HCT116 (cell line): ENCODE measurements around the gene CISTR. TPM values are rescaled to one million over a fixed set of nuclear protein-coding genes. Genes with fewer than 3 reads are reported as not detected.

Experiments used
- ATAC-seq: fragments of 200-7000 bp; cut with Tn5 transposase; 2 replicates; pipeline ENCODE4 v1.9.1; 2020; ENCODE audit warnings: mild to moderate bottlenecking, moderate library complexity
- BruUV-seq: library from RNA; stranded (reverse); fragments of 400-500 nt; replicated peaks from 2 replicates; lab custom pipeline; 2021; lab: Mats Ljungman, UMichigan
- CTCF ChIA-PET: fragments of 300-600 bp; sonication (Branson Sonifier 250); formaldehyde crosslinking; loops from one replicate; lab custom pipeline; 2021; ENCODE audit warnings: antibody characterized with exemption; lab: Charles Lee
- POLR2A ChIA-PET: fragments of 300-600, 350-600 bp; sonication (Branson Sonifier 250); formaldehyde crosslinking; loops from one replicate; lab custom pipeline; 2021; ENCODE audit warnings: antibody characterized with exemption; lab: Charles Lee
- RAD21 ChIA-PET, 2 experiments: fragments of 300-600 bp; sonication (Branson Sonifier 250); formaldehyde crosslinking; loops; one replicate each; lab custom pipeline; 2023; ENCODE audit warnings: low total read pairs in 2 of 2; ENCODE audit not compliant: uncharacterized antibody in 2 of 2, unreplicated experiment in 2 of 2, low non-redundant PET in 1 of 2; lab: Charles Lee
- DNase-seq: peaks from one replicate; pipeline ENCODE4 v3.0.0-alpha.2; 2010; ENCODE audit warnings: low read depth, low spot score
- H2AFZ ChIP-seq: fragments of 200-600 bp; shearing (Covaris generic), sonication (generic); 2 replicates; pipeline ENCODE4 v1.6.1; 2017; ENCODE audit warnings: low read depth, mixed run types, mixed read lengths, antibody characterized with exemption, low read length; ENCODE audit not compliant: poor library complexity, severe bottlenecking
- H3K27ac ChIP-seq: 2 replicates; pipeline ENCODE4 v1.5.1; 2012; ENCODE audit warnings: low read depth, low read length
- H3K27me3 ChIP-seq: fragments of 200-600 bp; sonication (generic); 2 replicates; pipeline ENCODE4 v1.6.1; 2016; ENCODE audit warnings: mixed run types, low read length, mixed read lengths; ENCODE audit not compliant: insufficient read depth
- H3K36me3 ChIP-seq, 2 experiments: fragments of 200-500 bp in 1 of 2; fragments of 200-600 bp in 1 of 2; sonication (Bioruptor generic) in 1 of 2; sonication (generic) in 1 of 2; 2 replicates each; pipeline versions ENCODE4 v1.5.1 to v1.6.1; 2014 to 2016; ENCODE audit warnings: low read length in 2 of 2, inconsistent platforms in 1 of 2, mixed read lengths in 1 of 2, mixed run types in 1 of 2; ENCODE audit not compliant: insufficient read depth in 2 of 2, control insufficient read depth in 1 of 2
- H3K4me1 ChIP-seq, 2 experiments: fragments of 200-600 bp in 1 of 2; sonication (generic) in 1 of 2; 2 replicates each; pipeline versions ENCODE4 v1.5.1 to v1.6.1; 2012 to 2017; ENCODE audit warnings: low read length in 2 of 2, inconsistent platforms in 1 of 2, mild to moderate bottlenecking in 1 of 2, mixed read lengths in 1 of 2, mixed run types in 1 of 2, moderate library complexity in 1 of 2; ENCODE audit not compliant: insufficient read depth in 2 of 2, control insufficient read depth in 1 of 2
- H3K4me2 ChIP-seq: fragments of 200-600 bp; sonication (generic); 2 replicates; pipeline ENCODE4 v1.6.1; 2017; ENCODE audit warnings: mixed run types, low read length, mixed read lengths
- H3K4me3 ChIP-seq, 2 experiments: fragments of 200-600 bp in 1 of 2; sonication (generic) in 1 of 2; replicated peaks in 1 of 2; 2 replicates each; pipeline ENCODE4 v1.5.1; 2011 to 2016; ENCODE audit warnings: low read length in 2 of 2, control low read depth in 1 of 2, low read depth in 1 of 2, mild to moderate bottlenecking in 1 of 2, mixed read lengths in 1 of 2, mixed run types in 1 of 2
- H3K79me2 ChIP-seq: fragments of 200-600 bp; sonication (generic); 2 replicates; pipeline ENCODE4 v1.6.1; 2017; ENCODE audit warnings: mild to moderate bottlenecking, mixed run types, low read length, moderate library complexity, mixed read lengths; ENCODE audit not compliant: insufficient read depth
- H3K9ac ChIP-seq: fragments of 200-600 bp; sonication (generic); 2 replicates; pipeline ENCODE4 v1.6.1; 2016; ENCODE audit warnings: low read length, mixed read lengths
- H3K9me2 ChIP-seq: fragments of 200-600 bp; sonication (generic), shearing (Covaris generic); 2 replicates; pipeline ENCODE4 v1.6.1; 2017; ENCODE audit warnings: mixed run types, mild to moderate bottlenecking, moderate library complexity; ENCODE audit not compliant: insufficient read depth
- H3K9me3 ChIP-seq, 2 experiments: fragments of 200-500 bp in 1 of 2; fragments of 200-600 bp in 1 of 2; sonication (Bioruptor generic) in 1 of 2; sonication (generic) in 1 of 2; 2 replicates each; pipeline ENCODE4 v1.6.1; 2014 to 2017; ENCODE audit warnings: low read length in 2 of 2, mixed read lengths in 2 of 2, inconsistent platforms in 1 of 2, low read depth in 1 of 2, mild to moderate bottlenecking in 1 of 2, mixed run types in 1 of 2, moderate library complexity in 1 of 2; ENCODE audit not compliant: control insufficient read depth in 1 of 2, insufficient read depth in 1 of 2
- H4K20me1 ChIP-seq: fragments of 200-600 bp; sonication (generic), shearing (Covaris generic); 2 replicates; pipeline ENCODE4 v1.6.1; 2017; ENCODE audit warnings: mixed run types, mild to moderate bottlenecking, moderate library complexity; ENCODE audit not compliant: insufficient read depth
- ATF3 ChIP-seq: IDR thresholded peaks from 2 replicates; pipeline ENCODE4 v1.6.1; 2012
- CBX3 ChIP-seq: IDR thresholded peaks from 2 replicates; pipeline ENCODE4 v1.6.1; 2012; ENCODE audit warnings: low read depth
- CEBPB ChIP-seq: IDR thresholded peaks from 2 replicates; pipeline ENCODE4 v1.6.1; 2012; ENCODE audit warnings: low read depth
- CTCF ChIP-seq, 3 experiments: fragments of 200-600 bp in 1 of 3; sonication (generic) in 1 of 3; IDR thresholded peaks in 2 of 3; conservative IDR thresholded peaks in 1 of 3; 2 replicates each; pipeline ENCODE4 v1.5.1; 2012 to 2017; ENCODE audit warnings: low read depth in 2 of 3, low read length in 2 of 3, antibody characterized with exemption in 1 of 3, borderline replicate concordance in 1 of 3, control low read depth in 1 of 3, mild to moderate bottlenecking in 1 of 3, mixed read lengths in 1 of 3, mixed run types in 1 of 3, moderate library complexity in 1 of 3; ENCODE audit not compliant: insufficient read depth in 1 of 3
- EGR1 ChIP-seq: IDR thresholded peaks from 2 replicates; pipeline ENCODE4 v1.6.1; 2012; ENCODE audit warnings: low read depth
- EZH2phosphoT487 ChIP-seq: fragments of 200-600 bp; IDR thresholded peaks from 2 replicates; pipeline ENCODE4 v1.6.1; 2018; ENCODE audit warnings: antibody characterized with exemption, borderline replicate concordance
- FOSL1 ChIP-seq: IDR thresholded peaks from 2 replicates; pipeline ENCODE4 v1.6.1; 2012; ENCODE audit warnings: low read depth
- JUND ChIP-seq: IDR thresholded peaks from 2 replicates; pipeline ENCODE4 v1.6.1; 2012
- MAX ChIP-seq: IDR thresholded peaks from 2 replicates; pipeline ENCODE4 v1.6.1; 2012
- POLR2A ChIP-seq: IDR thresholded peaks from 2 replicates; pipeline ENCODE4 v1.7.0; 2011; ENCODE audit warnings: borderline replicate concordance; ENCODE audit not compliant: insufficient read depth, insufficient read length; ENCODE audit errors: extremely low read depth
- POLR2AphosphoS5 ChIP-seq: IDR thresholded peaks from 2 replicates; pipeline ENCODE4 v1.6.1; 2011; ENCODE audit warnings: mild to moderate bottlenecking, low read depth, low read length, moderate library complexity
- RAD21 ChIP-seq: IDR thresholded peaks from 2 replicates; pipeline ENCODE4 v1.6.1; 2012; ENCODE audit warnings: low read depth, mild to moderate bottlenecking
- REST ChIP-seq: IDR thresholded peaks from 2 replicates; pipeline ENCODE4 v1.6.1; 2012; ENCODE audit warnings: low read depth
- SIN3A ChIP-seq: IDR thresholded peaks from 2 replicates; pipeline ENCODE4 v1.6.1; 2012; ENCODE audit warnings: low read depth
- SP1 ChIP-seq: IDR thresholded peaks from 2 replicates; pipeline ENCODE4 v1.6.1; 2012; ENCODE audit warnings: low read depth
- SRF ChIP-seq: IDR thresholded peaks from 2 replicates; pipeline ENCODE4 v1.6.1; 2012; ENCODE audit warnings: low read depth
- TCF7L2 ChIP-seq: IDR thresholded peaks from 2 replicates; pipeline ENCODE4 v1.7.0; 2011; ENCODE audit warnings: borderline replicate concordance, inconsistent platforms; ENCODE audit not compliant: insufficient read depth, insufficient read length; ENCODE audit errors: extremely low read depth
- YY1 ChIP-seq: IDR thresholded peaks from 2 replicates; pipeline ENCODE4 v1.6.1; 2011; ENCODE audit warnings: low read length, low read depth, moderate library complexity, mild to moderate bottlenecking; ENCODE audit not compliant: insufficient replicate concordance; ENCODE audit errors: extremely low read depth
- ZBTB33 ChIP-seq: IDR thresholded peaks from 2 replicates; pipeline ENCODE4 v1.6.1; 2011; ENCODE audit warnings: mild to moderate bottlenecking, low read length, moderate library complexity; ENCODE audit not compliant: insufficient replicate concordance; ENCODE audit errors: extremely low read depth
- ZFX ChIP-seq: fragments of 450-650 bp; IDR thresholded peaks from 2 replicates; pipeline ENCODE4 v1.6.1; 2017
- intact Hi-C: fragments of 100-400 bp; cut with micrococcal nuclease; formaldehyde crosslinking; loops from 2 replicates; pipeline ENCODE4 v1.10.0; 2022
- total RNA-seq: library from RNA; stranded (reverse); gene quantifications from one replicate; pipeline ENCODE4 v1.2.1, GENCODE V29; 2021; ENCODE audit not compliant: unreplicated experiment

The CISTR gene
- total RNA-seq, 1 experiment from 2014 or later = not detected

GRCh38 chr12:53746592-53747092, 5.1 kb downstream of the CISTR start:
- no peak overlapping the region for H3K4me3 ChIP-seq
- peak overlapping the region; percentile 56 for H3K4me2 ChIP-seq
- H3K9ac ChIP-seq = no peak overlapping the region
- peak overlapping the region; percentile 92 for H2AFZ ChIP-seq
- ChIA-PET RAD21 (interaction anchor here (0.5 to 1.8 kb wide), 3 partner anchors 44 to 270 kb away, joined by 3 to 6 read pairs (median 6); no protein-coding TSS in a partner anchor), POLR2A (interaction anchor here (0.6 to 1.8 kb wide), 3 partner anchors 10 to 203 kb away, joined by 3 to 5 read pairs (median 4); no protein-coding TSS in a partner anchor), CTCF (interaction anchor here (0.7 to 6.2 kb wide), 31 partner anchors 8 to 461 kb away, joined by 3 to 146 read pairs (median 5); partner anchors contain the start of genes ATP5MC2, MAP3K12 and TARBP2)
- no TSS peak for BruUV-seq
- no peaks in the 10 kb centered on the region for H3K36me3 ChIP-seq
- DNase-seq = peak; percentile 81
- H3K27ac ChIP-seq = no peak overlapping the region
- no peaks in the 10 kb centered on the region for H3K9me2 ChIP-seq
- no peaks in the 10 kb centered on the region for H3K27me3 ChIP-seq
- intact Hi-C loops = loop anchor here (1.0 kb wide), 2 partner anchors 45 to 203 kb away; no protein-coding TSS in a partner anchor
- no peaks in the 10 kb centered on the region for H3K79me2 ChIP-seq
- H3K9me3 ChIP-seq = no peaks in the 10 kb centered on the region
- H4K20me1 ChIP-seq = no peaks in the 10 kb centered on the region
- peak; percentile 96 for ATAC-seq
- peaks cover 0 to 9% of the 10 kb centered on the region in 2 experiments; a peak in 1 of 4 replicates for H3K4me1 ChIP-seq
- TF ChIP-seq SP1 = no peak
- peak; percentile 97 for TF ChIP-seq RAD21
- TF ChIP-seq ZFX = peak; percentile 13; the same call in 1 of the 2 replicates
- TF ChIP-seq MAX = no peak
- TF ChIP-seq SRF = no peak
- no peak for TF ChIP-seq EZH2phosphoT487
- TF ChIP-seq ATF3 = no peak
- no peak for TF ChIP-seq JUND
- TF ChIP-seq CEBPB = no peak
- TF ChIP-seq EGR1 = no peak
- no peak for TF ChIP-seq POLR2AphosphoS5
- TF ChIP-seq CTCF (IDR thresholded peaks at IDR 0.05 in 2 of 3, conservative IDR thresholded peaks at IDR 0.05 in 1 of 3; ENCODE audit: borderline replicate concordance in 1 of 3, insufficient read depth in 1 of 3, low read depth in 2 of 3, low read length in 2 of 3) = peak; percentile 99 to 100 (median 99)
- no peak for TF ChIP-seq FOSL1
- TF ChIP-seq SIN3A = no peak
- TF ChIP-seq POLR2A = no peak
- TF ChIP-seq REST = no peak
- TF ChIP-seq CBX3 = peak; percentile 70; the same call in 1 of the 2 replicates
- TF ChIP-seq ZBTB33 = no peak
- TF ChIP-seq TCF7L2 = peak; percentile 32
- TF ChIP-seq YY1 = peak; percentile 71
